Measurements from ENCODE around the gene ZNF267.

DNA sequence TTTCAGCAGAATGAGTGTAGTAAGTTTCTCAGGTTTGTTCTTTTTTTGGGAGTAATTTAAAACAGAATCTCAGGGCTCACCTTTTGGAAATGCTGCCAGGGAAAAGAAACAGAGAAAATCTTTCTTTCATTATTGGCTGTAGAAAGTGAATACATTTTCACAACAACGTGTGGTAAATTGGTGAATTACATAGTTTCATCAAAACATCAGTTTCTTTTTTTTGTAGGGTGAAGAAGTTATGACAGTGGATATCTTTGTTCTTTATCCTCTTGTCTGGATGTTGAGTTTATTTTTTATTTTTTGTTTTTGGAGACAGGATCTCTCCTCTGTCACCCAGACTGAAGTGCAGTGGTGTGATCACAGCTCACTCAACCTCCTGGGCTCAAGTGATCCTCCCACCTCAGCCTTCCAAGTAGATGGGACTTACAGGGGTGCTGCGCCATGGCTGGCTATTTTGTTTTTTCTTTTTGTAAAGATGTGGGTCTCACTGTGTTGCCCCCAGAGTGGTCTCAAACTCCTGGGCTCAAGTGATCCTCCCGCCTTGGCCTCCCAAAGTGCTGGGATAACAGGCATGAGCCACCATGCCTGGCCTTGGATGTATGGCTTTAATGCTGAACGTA is 2.4 kb downstream of the ZNF267 start:
- no peak for TF ChIP-seq ZNF423 (CRISPR knock-in tag; IDR thresholded peaks at IDR 0.05)
- TF ChIP-seq, protein P1, sequence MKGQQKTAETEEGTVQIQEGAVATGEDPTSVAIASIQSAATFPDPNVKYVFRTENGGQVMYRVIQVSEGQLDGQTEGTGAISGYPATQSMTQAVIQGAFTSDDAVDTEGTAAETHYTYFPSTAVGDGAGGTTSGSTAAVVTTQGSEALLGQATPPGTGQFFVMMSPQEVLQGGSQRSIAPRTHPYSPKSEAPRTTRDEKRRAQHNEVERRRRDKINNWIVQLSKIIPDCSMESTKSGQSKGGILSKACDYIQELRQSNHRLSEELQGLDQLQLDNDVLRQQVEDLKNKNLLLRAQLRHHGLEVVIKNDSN (CRISPR knock-in tag; IDR thresholded peaks at IDR 0.05), result no peak
- TF ChIP-seq, protein P2, sequence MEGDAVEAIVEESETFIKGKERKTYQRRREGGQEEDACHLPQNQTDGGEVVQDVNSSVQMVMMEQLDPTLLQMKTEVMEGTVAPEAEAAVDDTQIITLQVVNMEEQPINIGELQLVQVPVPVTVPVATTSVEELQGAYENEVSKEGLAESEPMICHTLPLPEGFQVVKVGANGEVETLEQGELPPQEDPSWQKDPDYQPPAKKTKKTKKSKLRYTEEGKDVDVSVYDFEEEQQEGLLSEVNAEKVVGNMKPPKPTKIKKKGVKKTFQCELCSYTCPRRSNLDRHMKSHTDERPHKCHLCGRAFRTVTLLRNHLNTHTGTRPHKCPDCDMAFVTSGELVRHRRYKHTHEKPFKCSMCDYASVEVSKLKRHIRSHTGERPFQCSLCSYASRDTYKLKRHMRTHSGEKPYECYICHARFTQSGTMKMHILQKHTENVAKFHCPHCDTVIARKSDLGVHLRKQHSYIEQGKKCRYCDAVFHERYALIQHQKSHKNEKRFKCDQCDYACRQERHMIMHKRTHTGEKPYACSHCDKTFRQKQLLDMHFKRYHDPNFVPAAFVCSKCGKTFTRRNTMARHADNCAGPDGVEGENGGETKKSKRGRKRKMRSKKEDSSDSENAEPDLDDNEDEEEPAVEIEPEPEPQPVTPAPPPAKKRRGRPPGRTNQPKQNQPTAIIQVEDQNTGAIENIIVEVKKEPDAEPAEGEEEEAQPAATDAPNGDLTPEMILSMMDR (IDR thresholded peaks at IDR 0.05), result no peak
- no peak for TF ChIP-seq PRRX2 (CRISPR knock-in tag; IDR thresholded peaks at IDR 0.05)
- TF ChIP-seq, protein P3, sequence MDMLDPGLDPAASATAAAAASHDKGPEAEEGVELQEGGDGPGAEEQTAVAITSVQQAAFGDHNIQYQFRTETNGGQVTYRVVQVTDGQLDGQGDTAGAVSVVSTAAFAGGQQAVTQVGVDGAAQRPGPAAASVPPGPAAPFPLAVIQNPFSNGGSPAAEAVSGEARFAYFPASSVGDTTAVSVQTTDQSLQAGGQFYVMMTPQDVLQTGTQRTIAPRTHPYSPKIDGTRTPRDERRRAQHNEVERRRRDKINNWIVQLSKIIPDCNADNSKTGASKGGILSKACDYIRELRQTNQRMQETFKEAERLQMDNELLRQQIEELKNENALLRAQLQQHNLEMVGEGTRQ (CRISPR knock-in tag; IDR thresholded peaks at IDR 0.05), result no peak
